Heart right ventricle (tissue), 16 donors: Measurements from ENCODE around the gene ZNF333. TPM values are rescaled to one million over a fixed set of nuclear protein-coding genes. Genes with fewer than 3 reads are reported as not detected.

Source experiments
- ATAC-seq, 8 donors: fragments of 200-7000 bp; cut with Tn5 transposase; one replicate each; pipeline ENCODE4 v1.9.1; 2020; ENCODE audit warnings: mild to moderate bottlenecking in 8 of 8, moderate library complexity in 8 of 8, moderate number of reproducible peaks in 1 of 8
- DNase-seq, 2 donors: peaks; one replicate each; pipeline ENCODE4 v3.0.0-alpha.2; 2020
- H3K27ac ChIP-seq, 10 donors: fragments of 200-600 bp; sonication (generic) in 2 of 10; one replicate each; pipeline versions ENCODE4 v1.5.0 to v1.8.0; 2020 to 2022; ENCODE audit warnings: mild to moderate bottlenecking in 3 of 10
- H3K27me3 ChIP-seq, 7 donors: fragments of 200-600 bp; one replicate each; pipeline ENCODE4 v1.8.0; 2021 to 2022; ENCODE audit warnings: mild to moderate bottlenecking in 2 of 7
- H3K36me3 ChIP-seq, 9 donors: fragments of 200-600 bp; sonication (generic) in 1 of 9; one replicate each; pipeline versions ENCODE4 v1.5.0 to v1.8.0; 2020 to 2022; ENCODE audit warnings: mild to moderate bottlenecking in 2 of 9
- H3K4me1 ChIP-seq, 9 donors: fragments of 200-600 bp; sonication (generic) in 1 of 9; one replicate each; pipeline versions ENCODE4 v1.5.0 to v1.8.0; 2020 to 2022; ENCODE audit warnings: mild to moderate bottlenecking in 4 of 9
- H3K4me3 ChIP-seq, 10 donors: fragments of 200-600 bp; sonication (generic) in 2 of 10; one replicate each; pipeline versions ENCODE4 v1.5.0 to v1.8.0; 2020 to 2022; ENCODE audit warnings: mild to moderate bottlenecking in 7 of 10, moderate library complexity in 2 of 10
- H3K9me3 ChIP-seq, 11 donors: fragments of 200-600 bp in 10 of 11; sonication (generic) in 2 of 11; one replicate each; pipeline versions ENCODE4 v1.5.0 to v1.8.0; 2013 to 2022; ENCODE audit warnings: mild to moderate bottlenecking in 2 of 11, control low read depth in 1 of 11, moderate library complexity in 1 of 11
- CTCF ChIP-seq, 9 donors: fragments of 200-600 bp; sonication (generic) in 2 of 9; IDR thresholded peaks; one replicate each; pipeline versions ENCODE4 v1.5.0 to v1.8.0; 2021 to 2022; ENCODE audit warnings: antibody characterized with exemption in 9 of 9, mild to moderate bottlenecking in 5 of 9, moderate library complexity in 1 of 9
- WGBS, 2 donors: extraction: QIAGEN DNeasy Blood & Tissue Kit; methylation state at CpG; one replicate each; pipeline ENCODE4 v1.1.7; 2013; ENCODE audit warnings: inconsistent platforms in 1 of 2; 5-methylcytosine and 5-hydroxymethylcytosine counted together
- intact Hi-C, 10 donors: fragments of 100-400 bp; cut with DNase I; formaldehyde crosslinking; loops; one replicate each; pipeline versions ENCODE4 v1.11.1 to v1.14.2; 2022
- polyA plus RNA-seq, 2 donors: library from polyadenylated mRNA; stranded (reverse); fragments of 200-250 nt; gene quantifications; one replicate each; pipeline ENCODE4 v1.2.3, GENCODE V29; 2013
- total RNA-seq, 10 donors: library from RNA; stranded (reverse); fragmentation: NEBNext Ultra II Directional in 3 of 10; extraction: Animal tissue kit (Norgen Biotek cat#: 25700) in 3 of 10; gene quantifications; one replicate each; pipeline versions ENCODE4 v1.2.1 to v1.2.4, GENCODE V29; 2021 to 2023
- donor health status: Arrhythmogenic right ventricular cardiomyopathy.
- donor health status: ischemic (EF 13 %, LVEDD 7.1; RV severe dilation, severe dysfunction).
- donor health status: healthy with polysubstance abuse.
- donor health status: DM: no; HTN: yes; CAD: no.
- donor health status: DM: no; HTN: no; CAD: no.
- donor health status: ischemic (EF 25% LVEDD 6.9; RV normal size, moderate dysfunction).
- donor health status: ischemic (EF 25% LVEDD 5.7; RV mildly dilated, moderate dysfunction).
- donor health status: healthy.
- donor health status: DM: yes; HTN: yes; CAD: no.
- donor health status: Ischemic cardiomyopathy.
- donor health status: ischemic (EF 35%, LVEDD 5.7; RV mildly dilated, moderate dysfunction).
- donor health status: nonischemic (EF 11% LVEDD 7.7; RV severe dilation, severe dysfunction).
- donor health status: DM: yes; HTN: yes; CAD: no.
- donor health status: PGD.
- donor health status: ischemic (EF 29% LVEDD 5.4; RV normal size, mild dysfunction).
- donor health status: nonischemic (EF 23%, LVEDD 6.1; RV moderate dilation, normal function).

ZNF333 gene
- total and polyA plus RNA-seq, 12 donors = 4.2 to 12.8 (median 8.5) TPM

- H3K9me3 ChIP-seq = peaks cover 0 to 52% (median 15%) of the 10 kb centered on the region in 11 donors
- TF ChIP-seq CTCF (IDR thresholded peaks at IDR 0.05) = no peak
- WGBS, 2 donors = 0 to 46% methylated on average over 1 of the region's 1 CpG
- H3K27me3 ChIP-seq = no peaks in the 10 kb centered on the region
- ATAC-seq (no peak), DNase-seq (no peak)
- H3K4me1 ChIP-seq = no peaks in the 10 kb centered on the region
- H3K27ac ChIP-seq = no peak overlapping the region
- intact Hi-C loops = no loop called here
- peaks cover 0 to 20% (median 0%) of the 10 kb centered on the region in 9 donors for H3K36me3 ChIP-seq
- H3K4me3 ChIP-seq = no peak overlapping the region
These were observed 43.7 kb downstream of the ZNF333 start for GRCh38 chr19:14733574-14733973.

- ATAC-seq = no peak
These were observed 46.1 kb downstream of the ZNF333 start for GRCh38 chr19:14735915-14736314.

GRCh38 chr19:14746886-14747285, 57.0 kb downstream of the ZNF333 start:
- ATAC-seq (no peak), DNase-seq (no peak)
- peaks cover 0 to 77% (median 0%) of the 10 kb centered on the region in 9 donors for H3K36me3 ChIP-seq
- H3K27me3 ChIP-seq = no peaks in the 10 kb centered on the region
- no peak for TF ChIP-seq CTCF (IDR thresholded peaks at IDR 0.05)
- no peaks in the 10 kb centered on the region for H3K4me1 ChIP-seq
- H3K9me3 ChIP-seq = peaks cover 0 to 6% (median 0%) of the 10 kb centered on the region in 11 donors
- H3K27ac ChIP-seq = no peak overlapping the region
- intact Hi-C loops = no loop called here
- H3K4me3 ChIP-seq = no peak overlapping the region
- 70 to 74% methylated on average over 4 of the region's 4 CpGs for WGBS, 2 donors

More at GRCh38 chr19:14735915-14736314, 46.1 kb downstream of the ZNF333 start:
- intact Hi-C loops = no loop called here
- no peaks in the 10 kb centered on the region for H3K27me3 ChIP-seq
- DNase-seq = no peak
- WGBS, 2 donors = 60 to 81% methylated on average over 5 of the region's 5 CpGs
- H3K27ac ChIP-seq = no peak overlapping the region
- TF ChIP-seq CTCF (IDR thresholded peaks at IDR 0.05) = no peak
- H3K36me3 ChIP-seq = peaks cover 0 to 40% (median 0%) of the 10 kb centered on the region in 9 donors
- H3K9me3 ChIP-seq = peaks cover 0 to 28% (median 0%) of the 10 kb centered on the region in 11 donors
- no peaks in the 10 kb centered on the region for H3K4me1 ChIP-seq
- no peak overlapping the region for H3K4me3 ChIP-seq

- H3K4me3 ChIP-seq = no peak overlapping the region
- no peaks in the 10 kb centered on the region for H3K9me3 ChIP-seq
- H3K4me1 ChIP-seq = no peaks in the 10 kb centered on the region
- TF ChIP-seq CTCF (IDR thresholded peaks at IDR 0.05) = no peak
- no peaks in the 10 kb centered on the region for H3K27me3 ChIP-seq
- DNase-seq (no peak), ATAC-seq (no peak)
- H3K27ac ChIP-seq = no peak overlapping the region
- WGBS, 2 donors = 84 to 86% methylated on average over 6 of the region's 6 CpGs
- peaks cover 0 to 77% (median 0%) of the 10 kb centered on the region in 9 donors for H3K36me3 ChIP-seq
- intact Hi-C loops = no loop called here
These were observed 58.8 kb downstream of the ZNF333 start for GRCh38 chr19:14748601-14749000.
